ENCODE results near the gene CYP46A1.

Gene CYP46A1

GRCh38 chr14:99684410-99684934, 374 bp downstream of the CYP46A1 start:
- no peak overlapping the region for H3K9ac ChIP-seq (ENCODE audit: low read depth, low read length)
- peak overlapping the region; percentile 68 for H3K4me3 ChIP-seq (ENCODE audit: low read length)
- 2% methylated on average over 45 of the region's 45 CpGs for WGBS
- peaks cover 4% of the 10 kb centered on the region; the same call in 1 of the 2 replicates for H3K4me1 ChIP-seq (ENCODE audit: insufficient read depth, low read length)
- no peaks in the 10 kb centered on the region for H3K36me3 ChIP-seq (ENCODE audit: insufficient read depth, low read length)
- H3K27me3 ChIP-seq (ENCODE audit: insufficient read depth, low read length), result no peaks in the 10 kb centered on the region; the same call in 1 of the 2 replicates
- H3K27ac ChIP-seq (ENCODE audit: low read depth, low read length), result no peak overlapping the region
- no peaks in the 10 kb centered on the region for H3K9me3 ChIP-seq (ENCODE audit: insufficient read depth, low read depth, low read length)

DNA sequence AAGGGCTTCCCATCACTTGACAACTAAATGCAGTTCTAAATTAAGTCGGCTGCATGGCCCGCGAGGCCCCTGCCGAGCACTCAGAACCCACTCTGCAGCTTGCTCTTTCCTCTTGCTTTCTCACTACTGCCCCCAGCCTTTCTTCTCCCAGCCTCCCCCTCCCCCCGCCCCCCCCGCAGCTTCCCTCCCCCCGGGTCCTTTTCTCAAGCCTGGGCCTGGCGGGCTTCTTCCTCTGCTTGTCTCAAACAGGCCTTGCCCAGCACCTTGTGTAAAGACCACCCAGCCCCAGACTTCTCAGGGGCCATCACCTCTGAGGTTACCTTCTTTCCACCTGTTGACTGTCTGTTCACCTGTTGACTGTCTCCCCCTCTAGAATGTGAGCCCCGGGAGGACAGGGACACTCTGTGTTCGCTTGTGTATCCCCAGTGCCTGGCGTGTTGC, 1.1 kb downstream of the CYP46A1 start:
- peaks cover 4% of the 10 kb centered on the region; the same call in 1 of the 2 replicates for H3K4me1 ChIP-seq (ENCODE audit: insufficient read depth, low read length)
- H3K9ac ChIP-seq (ENCODE audit: low read depth, low read length), result no peak overlapping the region
- H3K9me3 ChIP-seq (ENCODE audit: insufficient read depth, low read depth, low read length), result no peaks in the 10 kb centered on the region
- 44% methylated on average over 8 of the region's 11 CpGs for WGBS
- no peaks in the 10 kb centered on the region for H3K36me3 ChIP-seq (ENCODE audit: insufficient read depth, low read length)
- no peak overlapping the region for H3K27ac ChIP-seq (ENCODE audit: low read depth, low read length)
- no peaks in the 10 kb centered on the region; the same call in 1 of the 2 replicates for H3K27me3 ChIP-seq (ENCODE audit: insufficient read depth, low read length)
- H3K4me3 ChIP-seq (ENCODE audit: low read length), result no peak overlapping the region

GRCh38 chr14:99685596-99685995, 1.5 kb downstream of the CYP46A1 start:
- H3K27ac ChIP-seq (ENCODE audit: low read depth, low read length), result no peak overlapping the region
- peaks cover 4% of the 10 kb centered on the region; the same call in 1 of the 2 replicates for H3K4me1 ChIP-seq (ENCODE audit: insufficient read depth, low read length)
- no peak overlapping the region for H3K4me3 ChIP-seq (ENCODE audit: low read length)
- no peaks in the 10 kb centered on the region for H3K9me3 ChIP-seq (ENCODE audit: insufficient read depth, low read depth, low read length)
- no peaks in the 10 kb centered on the region for H3K36me3 ChIP-seq (ENCODE audit: insufficient read depth, low read length)
- H3K27me3 ChIP-seq (ENCODE audit: insufficient read depth, low read length), result no peaks in the 10 kb centered on the region; the same call in 1 of the 2 replicates
- H3K9ac ChIP-seq (ENCODE audit: low read depth, low read length), result no peak overlapping the region
- 62% methylated on average over 1 of the region's 1 CpG for WGBS

DNA sequence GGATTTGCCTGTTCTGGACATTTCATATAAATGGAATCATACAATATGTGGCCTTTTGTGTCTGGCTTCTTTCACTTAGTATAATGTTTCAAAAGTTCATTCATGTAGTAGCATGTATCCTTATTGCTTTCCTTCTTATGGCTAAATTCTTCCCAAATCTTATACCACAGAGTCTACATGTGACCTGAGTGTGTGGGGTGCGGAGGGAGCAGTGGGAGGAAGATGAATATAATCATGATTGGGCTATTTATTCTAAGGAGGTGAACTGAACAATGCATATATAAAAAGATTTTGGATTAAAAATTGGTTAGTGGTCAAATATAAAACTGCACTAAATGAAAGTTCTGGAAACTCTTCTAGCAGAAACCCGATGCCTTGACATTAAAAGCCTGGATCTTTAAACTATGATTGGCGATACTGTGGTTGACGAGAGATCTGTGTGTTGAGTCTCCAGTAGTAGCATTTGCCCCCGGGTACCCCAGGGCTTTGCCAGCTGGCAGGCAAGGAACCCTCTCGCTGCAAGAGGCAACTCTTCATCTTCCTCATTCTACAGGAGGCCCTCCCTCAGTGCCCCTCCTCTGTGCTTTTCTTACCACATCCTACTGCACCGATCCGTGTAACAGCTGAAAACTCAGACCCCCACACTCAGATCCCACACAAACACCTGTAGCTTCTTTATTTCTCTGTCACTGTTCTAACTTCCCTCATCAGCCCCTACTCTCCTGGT, 2.6 kb downstream of the CYP46A1 start:
- H3K9ac ChIP-seq (ENCODE audit: low read depth, low read length), result no peak overlapping the region
- 93% methylated on average over 8 of the region's 8 CpGs for WGBS

GRCh38 chr14:99687284-99688209, 3.4 kb downstream of the CYP46A1 start:
- no peaks in the 10 kb centered on the region for H3K9me3 ChIP-seq (ENCODE audit: insufficient read depth, low read depth, low read length)
- no peaks in the 10 kb centered on the region; the same call in 1 of the 2 replicates for H3K27me3 ChIP-seq (ENCODE audit: insufficient read depth, low read length)
- H3K27ac ChIP-seq (ENCODE audit: low read depth, low read length), result no peak overlapping the region
- H3K4me3 ChIP-seq (ENCODE audit: low read length), result no peak overlapping the region
- 69% methylated on average over 12 of the region's 12 CpGs for WGBS
- H3K9ac ChIP-seq (ENCODE audit: low read depth, low read length), result no peak overlapping the region
- H3K36me3 ChIP-seq (ENCODE audit: insufficient read depth, low read length), result no peaks in the 10 kb centered on the region
- peaks cover 4% of the 10 kb centered on the region; the same call in 1 of the 2 replicates for H3K4me1 ChIP-seq (ENCODE audit: insufficient read depth, low read length)

More for the DNA sequence above, 2.6 kb downstream of the CYP46A1 start:
- Histone ChIP-seq H3K9me3 (ENCODE audit: insufficient read depth, low read depth, low read length) (no peaks in the 10 kb centered on the region), H3K4me1 (ENCODE audit: insufficient read depth, low read length) (peaks cover 4% of the 10 kb centered on the region; the same call in 1 of the 2 replicates), H3K27ac (ENCODE audit: low read depth, low read length) (no peak overlapping the region), H3K27me3 (ENCODE audit: insufficient read depth, low read length) (no peaks in the 10 kb centered on the region; the same call in 1 of the 2 replicates), H3K36me3 (ENCODE audit: insufficient read depth, low read length) (no peaks in the 10 kb centered on the region), H3K4me3 (ENCODE audit: low read length) (no peak overlapping the region)

- H3K27me3 ChIP-seq (ENCODE audit: insufficient read depth, low read length), result no peaks in the 10 kb centered on the region; the same call in 1 of the 2 replicates
- no peaks in the 10 kb centered on the region for H3K36me3 ChIP-seq (ENCODE audit: insufficient read depth, low read length)
- H3K4me1 ChIP-seq (ENCODE audit: insufficient read depth, low read length), result peaks cover 4% of the 10 kb centered on the region; the same call in 1 of the 2 replicates
- no peak overlapping the region for H3K9ac ChIP-seq (ENCODE audit: low read depth, low read length)
- H3K27ac ChIP-seq (ENCODE audit: low read depth, low read length), result no peak overlapping the region
- WGBS, result 67% methylated on average over 10 of the region's 10 CpGs
- H3K9me3 ChIP-seq (ENCODE audit: insufficient read depth, low read depth, low read length), result no peaks in the 10 kb centered on the region
- no peak overlapping the region for H3K4me3 ChIP-seq (ENCODE audit: low read length)
Observed at GRCh38 chr14:99688210-99688581, 4.1 kb downstream of the CYP46A1 start.

DNA sequence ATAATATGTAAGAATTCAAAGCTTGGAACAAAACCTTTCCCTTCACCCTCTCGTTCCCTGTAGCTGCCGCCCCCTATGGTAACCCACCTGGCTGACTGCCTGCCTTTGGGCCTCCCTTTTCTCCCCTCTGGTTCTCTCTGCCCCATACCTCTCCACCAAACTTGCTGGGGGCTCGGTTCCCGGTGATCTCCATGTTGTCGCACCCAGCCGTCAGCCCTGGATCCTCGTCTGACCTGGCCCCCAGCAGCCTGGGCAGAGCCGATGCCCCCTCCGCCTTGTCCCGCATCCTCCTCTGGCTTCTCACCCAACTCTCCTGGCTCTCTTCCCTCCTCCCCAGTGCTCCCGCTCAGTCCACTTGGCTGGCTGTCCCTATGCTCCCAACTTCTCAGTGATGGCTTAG, 4.5 kb downstream of the CYP46A1 start:
- H3K27ac ChIP-seq (ENCODE audit: low read depth, low read length), result no peak overlapping the region
- H3K36me3 ChIP-seq (ENCODE audit: insufficient read depth, low read length), result no peaks in the 10 kb centered on the region
- peaks cover 4% of the 10 kb centered on the region; the same call in 1 of the 2 replicates for H3K4me1 ChIP-seq (ENCODE audit: insufficient read depth, low read length)
- H3K9me3 ChIP-seq (ENCODE audit: insufficient read depth, low read depth, low read length), result no peaks in the 10 kb centered on the region
- no peak overlapping the region for H3K4me3 ChIP-seq (ENCODE audit: low read length)
- H3K9ac ChIP-seq (ENCODE audit: low read depth, low read length), result no peak overlapping the region
- no peaks in the 10 kb centered on the region; the same call in 1 of the 2 replicates for H3K27me3 ChIP-seq (ENCODE audit: insufficient read depth, low read length)
- WGBS, result 90% methylated on average over 11 of the region's 11 CpGs

- H3K4me1 ChIP-seq (ENCODE audit: insufficient read depth, low read length), result peaks cover 4% of the 10 kb centered on the region; the same call in 1 of the 2 replicates
- no peak overlapping the region for H3K4me3 ChIP-seq (ENCODE audit: low read length)
- no peaks in the 10 kb centered on the region for H3K36me3 ChIP-seq (ENCODE audit: insufficient read depth, low read length)
- H3K27ac ChIP-seq (ENCODE audit: low read depth, low read length), result no peak overlapping the region
- WGBS, result 91% methylated on average over 11 of the region's 11 CpGs
- no peaks in the 10 kb centered on the region; the same call in 1 of the 2 replicates for H3K27me3 ChIP-seq (ENCODE audit: insufficient read depth, low read length)
- H3K9ac ChIP-seq (ENCODE audit: low read depth, low read length), result no peak overlapping the region
- H3K9me3 ChIP-seq (ENCODE audit: insufficient read depth, low read depth, low read length), result no peaks in the 10 kb centered on the region
Observed at GRCh38 chr14:99689266-99690236, 5.5 kb downstream of the CYP46A1 start.

DNA sequence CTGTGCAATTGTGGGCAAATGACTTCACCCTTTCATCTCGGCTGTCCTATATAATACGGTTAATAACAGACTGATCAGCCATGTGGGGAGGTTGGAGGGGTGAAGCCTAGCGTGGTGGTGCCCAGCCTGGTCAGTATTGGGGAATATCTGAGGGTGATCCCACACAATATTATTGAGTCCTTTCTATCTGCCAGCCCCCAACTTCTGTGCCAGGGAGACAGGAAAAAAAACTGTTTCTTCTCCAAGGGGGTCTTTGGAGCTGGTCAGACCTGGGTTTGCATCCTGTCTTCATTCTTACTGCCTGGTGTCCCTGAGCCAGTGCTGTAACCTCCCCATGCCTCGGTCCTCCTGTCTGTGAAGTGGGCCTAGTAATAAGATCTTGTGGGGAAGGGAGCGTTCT, 6.5 kb downstream of the CYP46A1 start:
- no peaks in the 10 kb centered on the region; the same call in 1 of the 2 replicates for H3K27me3 ChIP-seq (ENCODE audit: insufficient read depth, low read length)
- H3K36me3 ChIP-seq (ENCODE audit: insufficient read depth, low read length), result no peaks in the 10 kb centered on the region
- WGBS, result 93% methylated on average over 5 of the region's 5 CpGs
- H3K9me3 ChIP-seq (ENCODE audit: insufficient read depth, low read depth, low read length), result no peaks in the 10 kb centered on the region
- H3K4me3 ChIP-seq (ENCODE audit: low read length), result no peak overlapping the region
- H3K4me1 ChIP-seq (ENCODE audit: insufficient read depth, low read length), result peaks cover 4% of the 10 kb centered on the region; the same call in 1 of the 2 replicates
- no peak overlapping the region for H3K9ac ChIP-seq (ENCODE audit: low read depth, low read length)
- no peak overlapping the region for H3K27ac ChIP-seq (ENCODE audit: low read depth, low read length)
